Measurements from ENCODE around the gene TECPR2. TPM values are rescaled to one million over a fixed set of nuclear protein-coding genes. Genes with fewer than 3 reads are reported as not detected.

Gene TECPR2
- total RNA-seq, 2 donors from 2014 or later, result 7.0 to 51.4 TPM

DNA sequence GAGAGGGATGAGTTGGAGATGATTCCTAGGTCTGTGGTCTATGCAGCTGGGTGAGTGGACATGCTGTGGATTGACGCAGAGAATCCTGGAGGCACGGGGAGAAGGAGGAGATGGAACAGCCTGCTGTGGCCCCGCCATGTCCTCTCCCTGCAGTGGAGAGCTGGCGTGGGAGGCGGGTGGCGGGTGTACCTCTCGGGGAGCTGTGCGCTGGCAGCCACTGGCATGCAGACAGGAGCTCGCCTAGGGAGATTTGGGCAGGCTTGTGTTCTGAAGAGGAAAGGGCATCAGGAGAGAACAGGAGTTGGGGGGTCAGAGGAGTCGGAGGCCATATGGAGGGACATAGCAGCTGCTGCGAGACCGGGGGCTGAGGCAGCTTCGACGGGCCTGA is 56.1 kb downstream of the TECPR2 start:
- H3K9me3 ChIP-seq, result no peaks in the 10 kb centered on the region
- no peak overlapping the region for H3K4me3 ChIP-seq
- H3K4me1 ChIP-seq, result no peaks in the 10 kb centered on the region
- H3K36me3 ChIP-seq (replicated peaks in 1 of 2; ENCODE audit: insufficient read depth in 1 of 2, low read depth in 2 of 2), result peaks cover 0 to 3% of the 10 kb centered on the region in 2 donors
- ATAC-seq, result no peak
- TF ChIP-seq CTCF (IDR thresholded peaks at IDR 0.05) (no peak), POLR2A (IDR thresholded peaks at IDR 0.05) (no peak)
- H3K27ac ChIP-seq, result no peak overlapping the region
- DNase-seq, result no peak
- H3K27me3 ChIP-seq, result no peaks in the 10 kb centered on the region
- WGBS, 2 donors, result 93 to 95% methylated on average over 14 of the region's 14 CpGs
- intact Hi-C loops (cut with DNase I), result no loop called here

GRCh38 chr14:102419276-102419675 is 56.5 kb downstream of the TECPR2 start:
- intact Hi-C loops (cut with DNase I), result no loop called here
- DNase-seq (no peak), ATAC-seq (no peak)
- no peaks in the 10 kb centered on the region for H3K4me1 ChIP-seq
- TF ChIP-seq CTCF (IDR thresholded peaks at IDR 0.05) (no peak), POLR2A (IDR thresholded peaks at IDR 0.05) (no peak)
- no peak overlapping the region for H3K4me3 ChIP-seq
- no peaks in the 10 kb centered on the region for H3K27me3 ChIP-seq
- no peaks in the 10 kb centered on the region for H3K9me3 ChIP-seq
- peaks cover 0 to 3% of the 10 kb centered on the region in 2 donors for H3K36me3 ChIP-seq (replicated peaks in 1 of 2; ENCODE audit: insufficient read depth in 1 of 2, low read depth in 2 of 2)
- H3K27ac ChIP-seq, result no peak overlapping the region
- WGBS, 2 donors, result 89 to 95% methylated on average over 11 of the region's 11 CpGs

DNA sequence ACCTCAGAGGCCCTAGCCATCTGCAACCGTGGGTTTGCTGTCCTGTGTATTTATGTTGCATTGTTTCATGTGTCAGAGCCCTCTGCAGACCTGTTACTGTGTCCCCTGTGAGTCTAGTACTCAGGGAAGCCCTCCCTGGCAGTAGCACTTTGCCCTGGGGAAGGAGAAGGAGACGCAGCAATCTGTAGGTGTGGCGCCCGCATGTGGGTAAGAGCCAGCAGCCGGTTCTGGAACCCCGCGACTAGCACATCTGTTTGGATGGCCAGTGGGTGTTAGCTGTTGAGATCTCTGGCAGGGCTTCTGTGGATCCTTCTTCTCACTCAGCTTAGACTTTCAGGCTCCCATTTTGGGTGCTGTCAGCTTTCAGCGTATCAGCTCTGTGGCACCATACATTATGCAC is 57.0 kb downstream of the TECPR2 start:
- no peak overlapping the region for H3K27ac ChIP-seq
- no peak for TF ChIP-seq CTCF (IDR thresholded peaks at IDR 0.05)
- no peak for TF ChIP-seq POLR2A (IDR thresholded peaks at IDR 0.05)
- H3K4me1 ChIP-seq, result no peaks in the 10 kb centered on the region
- H3K9me3 ChIP-seq, result no peaks in the 10 kb centered on the region
- intact Hi-C loops (cut with DNase I), result no loop called here
- 83 to 95% methylated on average over 1 to 8 of the region's 8 CpGs for WGBS, 2 donors
- ATAC-seq, result no peak
- H3K4me3 ChIP-seq, result no peak overlapping the region
- H3K36me3 ChIP-seq (replicated peaks in 1 of 2; ENCODE audit: insufficient read depth in 1 of 2, low read depth in 2 of 2), result peaks cover 0 to 3% of the 10 kb centered on the region in 2 donors
- DNase-seq, result no peak
- no peaks in the 10 kb centered on the region for H3K27me3 ChIP-seq

DNA sequence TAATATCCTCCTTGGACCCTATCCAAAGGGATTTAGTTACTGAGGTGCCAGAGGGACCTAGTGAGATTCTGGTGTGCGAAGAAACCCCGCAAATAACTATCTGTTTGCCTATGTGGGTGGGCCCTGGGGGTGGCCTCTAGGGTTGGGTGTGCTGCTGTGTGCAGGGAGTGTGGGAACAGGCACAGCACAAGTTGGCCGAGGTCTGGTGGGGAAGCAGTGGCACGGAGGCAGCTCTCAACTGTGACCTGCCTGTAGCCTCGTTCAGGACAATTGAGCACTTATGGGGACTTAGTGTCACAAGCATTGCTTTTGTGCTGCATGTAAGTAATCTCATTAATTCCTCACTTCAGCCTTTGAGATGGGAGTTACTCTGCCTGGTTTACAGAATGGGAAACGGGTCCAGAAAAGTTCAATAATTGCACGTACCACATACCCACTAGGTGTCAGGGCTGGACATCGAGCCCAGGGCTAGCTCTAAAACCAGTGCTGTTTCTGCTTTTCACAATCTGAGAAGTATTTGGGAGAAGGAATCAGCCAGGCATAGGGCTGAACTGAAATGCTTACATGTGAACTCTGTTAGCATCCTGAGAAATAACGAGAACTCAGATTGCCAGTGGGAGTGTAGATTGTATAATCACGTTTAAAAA is 58.8 kb downstream of the TECPR2 start:
- H3K27me3 ChIP-seq, result no peaks in the 10 kb centered on the region
- no peaks in the 10 kb centered on the region for H3K36me3 ChIP-seq (replicated peaks in 1 of 2; ENCODE audit: insufficient read depth in 1 of 2, low read depth in 2 of 2)
- ATAC-seq, result no peak
- no peak for DNase-seq
- 84 to 87% methylated on average over 9 to 10 of the region's 10 CpGs for WGBS, 2 donors
- no peaks in the 10 kb centered on the region for H3K4me1 ChIP-seq
- TF ChIP-seq POLR2A (IDR thresholded peaks at IDR 0.05) (no peak), CTCF (IDR thresholded peaks at IDR 0.05) (no peak)
- H3K4me3 ChIP-seq, result no peak overlapping the region
- no peaks in the 10 kb centered on the region for H3K9me3 ChIP-seq
- no peak overlapping the region for H3K27ac ChIP-seq
- intact Hi-C loops (cut with DNase I), result no loop called here

- Histone ChIP-seq H3K4me3 (no peak overlapping the region), H3K27ac (no peak overlapping the region), H3K27me3 (no peaks in the 10 kb centered on the region), H3K9me3 (no peaks in the 10 kb centered on the region), H3K36me3 (replicated peaks in 1 of 2; ENCODE audit: insufficient read depth in 1 of 2, low read depth in 2 of 2) (no peaks in the 10 kb centered on the region), H3K4me1 (no peaks in the 10 kb centered on the region)
- no peak for TF ChIP-seq CTCF (IDR thresholded peaks at IDR 0.05)
- no peak for TF ChIP-seq POLR2A (IDR thresholded peaks at IDR 0.05)
- intact Hi-C loops (cut with DNase I), result no loop called here
- ATAC-seq, result no peak
- WGBS, 2 donors, result 84 to 91% methylated on average over 4 of the region's 4 CpGs
- no peak for DNase-seq
These were observed 61.8 kb downstream of the TECPR2 start for GRCh38 chr14:102424520-102424919.

Data from body of pancreas (tissue), 4 donors.